ENCODE measurements around the gene PAQR5. TPM values are rescaled to one million over a fixed set of nuclear protein-coding genes. Genes with fewer than 3 reads are reported as not detected.

PAQR5 gene
- total RNA-seq, 1 experiment from 2014 or later = 34.0 TPM

- ATAC-seq (no peak), DNase-seq (ENCODE audit: low read depth, low spot score) (no peak)
- Histone ChIP-seq H3K9me3 (ENCODE audit: control insufficient read depth in 1 of 2, insufficient read depth in 1 of 2, low read depth in 1 of 2, low read length in 2 of 2) (no peaks in the 10 kb centered on the region), H2AFZ (ENCODE audit: low read depth, low read length, poor library complexity, severe bottlenecking) (no peak overlapping the region), H3K4me1 (ENCODE audit: control insufficient read depth in 1 of 2, insufficient read depth in 2 of 2, low read length in 2 of 2) (peaks cover 17 to 29% of the 10 kb centered on the region in 2 experiments; a peak in 3 of 4 replicates), H3K27me3 (ENCODE audit: insufficient read depth, low read length) (no peaks in the 10 kb centered on the region), H3K27ac (ENCODE audit: low read depth, low read length) (no peak overlapping the region), H3K9ac (ENCODE audit: low read length) (no peak overlapping the region), H3K36me3 (ENCODE audit: control insufficient read depth in 1 of 2, insufficient read depth in 2 of 2, low read length in 2 of 2) (no peaks in the 10 kb centered on the region), H3K4me2 (ENCODE audit: low read length) (no peak overlapping the region), H3K9me2 (ENCODE audit: insufficient read depth) (no peaks in the 10 kb centered on the region), H3K79me2 (ENCODE audit: insufficient read depth, low read length) (0 out of 2 replicates have a peak, but pooled peaks cover 4% of the 10 kb centered on the region), H3K4me3 (replicated peaks in 1 of 2; ENCODE audit: low read depth in 1 of 2, low read length in 2 of 2) (no peak overlapping the region), H4K20me1 (ENCODE audit: insufficient read depth) (no peaks in the 10 kb centered on the region)
- TF ChIP-seq, protein P1, sequence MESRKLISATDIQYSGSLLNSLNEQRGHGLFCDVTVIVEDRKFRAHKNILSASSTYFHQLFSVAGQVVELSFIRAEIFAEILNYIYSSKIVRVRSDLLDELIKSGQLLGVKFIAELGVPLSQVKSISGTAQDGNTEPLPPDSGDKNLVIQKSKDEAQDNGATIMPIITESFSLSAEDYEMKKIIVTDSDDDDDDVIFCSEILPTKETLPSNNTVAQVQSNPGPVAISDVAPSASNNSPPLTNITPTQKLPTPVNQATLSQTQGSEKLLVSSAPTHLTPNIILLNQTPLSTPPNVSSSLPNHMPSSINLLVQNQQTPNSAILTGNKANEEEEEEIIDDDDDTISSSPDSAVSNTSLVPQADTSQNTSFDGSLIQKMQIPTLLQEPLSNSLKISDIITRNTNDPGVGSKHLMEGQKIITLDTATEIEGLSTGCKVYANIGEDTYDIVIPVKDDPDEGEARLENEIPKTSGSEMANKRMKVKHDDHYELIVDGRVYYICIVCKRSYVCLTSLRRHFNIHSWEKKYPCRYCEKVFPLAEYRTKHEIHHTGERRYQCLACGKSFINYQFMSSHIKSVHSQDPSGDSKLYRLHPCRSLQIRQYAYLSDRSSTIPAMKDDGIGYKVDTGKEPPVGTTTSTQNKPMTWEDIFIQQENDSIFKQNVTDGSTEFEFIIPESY (IDR thresholded peaks at IDR 0.05; ENCODE audit: extremely low read depth, insufficient replicate concordance, low read length) = no peak
- no peak for TF ChIP-seq JUND (IDR thresholded peaks at IDR 0.05)
- TF ChIP-seq TCF7L2 (IDR thresholded peaks at IDR 0.05; ENCODE audit: borderline replicate concordance, extremely low read depth, insufficient read depth, insufficient read length) = no peak
- TF ChIP-seq ZNF274 (IDR thresholded peaks at IDR 0.05; ENCODE audit: low read depth, low read length) = no peak
- no peak for TF ChIP-seq EZH2 (IDR thresholded peaks at IDR 0.05)
- no peak for TF ChIP-seq POLR2AphosphoS5 (IDR thresholded peaks at IDR 0.05; ENCODE audit: low read depth, low read length)
- no peak for TF ChIP-seq CTCF (IDR thresholded peaks at IDR 0.05 in 2 of 3, conservative IDR thresholded peaks at IDR 0.05 in 1 of 3; ENCODE audit: borderline replicate concordance in 1 of 3, insufficient read depth in 1 of 3, low read depth in 2 of 3, low read length in 2 of 3)
- TF ChIP-seq POLR2A (IDR thresholded peaks at IDR 0.05; ENCODE audit: borderline replicate concordance, extremely low read depth, insufficient read depth, insufficient read length) = no peak
- ChIA-PET POLR2A (no interaction called here), RAD21 (ENCODE audit: low non-redundant PET in 1 of 2, low total read pairs in 2 of 2, uncharacterized antibody in 2 of 2, unreplicated experiment in 2 of 2) (no interaction called here), CTCF (no interaction called here)
- no TSS peak for BruUV-seq (replicated peaks)
- intact Hi-C loops (cut with micrococcal nuclease) = loop anchor here (5.0 kb wide), 1 partner anchor 96 kb away; no protein-coding TSS in a partner anchor
Measured at GRCh38 chr15:69296606-69297005, 2.1 kb upstream of the PAQR5 start.

All from HCT116 (cell line).